ENCODE data around the gene ATMIN. TPM values are rescaled to one million over a fixed set of nuclear protein-coding genes. Genes with fewer than 3 reads are reported as not detected.

Gene ATMIN
- total and polyA plus RNA-seq, 2 experiments from 2014 or later, result 22.0 to 60.5 TPM

DNA sequence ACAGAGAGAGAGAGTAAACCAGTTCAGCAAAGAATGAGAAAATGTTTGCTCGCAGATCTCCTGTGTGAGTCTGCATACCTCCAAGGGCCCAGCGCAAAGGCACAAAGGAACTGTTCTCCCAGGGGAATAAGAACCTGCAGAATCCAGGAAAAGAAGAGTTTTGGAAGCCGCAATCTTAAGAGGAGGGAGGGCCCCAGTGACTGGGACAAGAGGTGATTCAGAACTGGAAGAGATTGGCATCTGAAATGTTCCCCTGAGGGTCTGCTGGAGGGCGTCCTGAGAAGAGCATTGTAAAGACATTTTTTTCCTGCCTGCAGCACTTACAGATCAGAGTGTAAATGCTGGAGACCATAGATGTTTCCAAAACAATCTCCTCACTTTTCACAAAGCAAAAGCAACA, 6.1 kb downstream of the ATMIN start (continued):
- no peak for TF ChIP-seq NANOG (IDR thresholded peaks at IDR 0.05; ENCODE audit: borderline replicate concordance)
- TF ChIP-seq, protein P1, sequence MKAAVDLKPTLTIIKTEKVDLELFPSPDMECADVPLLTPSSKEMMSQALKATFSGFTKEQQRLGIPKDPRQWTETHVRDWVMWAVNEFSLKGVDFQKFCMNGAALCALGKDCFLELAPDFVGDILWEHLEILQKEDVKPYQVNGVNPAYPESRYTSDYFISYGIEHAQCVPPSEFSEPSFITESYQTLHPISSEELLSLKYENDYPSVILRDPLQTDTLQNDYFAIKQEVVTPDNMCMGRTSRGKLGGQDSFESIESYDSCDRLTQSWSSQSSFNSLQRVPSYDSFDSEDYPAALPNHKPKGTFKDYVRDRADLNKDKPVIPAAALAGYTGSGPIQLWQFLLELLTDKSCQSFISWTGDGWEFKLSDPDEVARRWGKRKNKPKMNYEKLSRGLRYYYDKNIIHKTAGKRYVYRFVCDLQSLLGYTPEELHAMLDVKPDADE (IDR thresholded peaks at IDR 0.05), result no peak

DNA sequence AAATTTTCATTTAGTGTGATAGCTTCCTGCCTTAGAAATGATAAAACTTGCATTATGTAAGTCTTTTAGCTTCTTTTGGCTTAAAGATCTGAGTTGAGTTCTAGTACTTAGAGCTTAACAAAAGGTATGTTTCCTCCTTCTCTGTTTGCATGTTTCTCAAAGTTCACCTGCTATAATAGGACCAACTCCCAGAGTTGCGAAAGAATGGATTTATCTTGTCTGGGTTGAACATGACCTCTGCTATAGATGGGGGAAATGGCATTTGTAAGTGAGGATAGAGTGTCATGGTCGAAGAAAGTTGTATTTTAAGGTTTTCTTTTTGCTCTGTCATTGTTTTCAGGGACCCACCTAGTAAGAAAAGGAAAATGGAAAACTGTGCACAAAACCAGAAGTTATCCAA, 7.2 kb downstream of the ATMIN start:
- no peaks in the 10 kb centered on the region; the same call in 1 of the 2 replicates for H3K4me1 ChIP-seq (ENCODE audit: insufficient read depth)
- no peak overlapping the region for H3K4me3 ChIP-seq
- no peak overlapping the region for H3K27ac ChIP-seq (ENCODE audit: low read depth)
- 0 out of 2 replicates have a peak, but pooled peaks cover 3% of the 10 kb centered on the region for H3K9me2 ChIP-seq (ENCODE audit: insufficient read depth)
- DNase-seq (ENCODE audit: low spot score), result no peak
- no peaks in the 10 kb centered on the region for H3K27me3 ChIP-seq (ENCODE audit: insufficient read depth)
- no peak overlapping the region for H3K4me3 Mint-ChIP-seq
- peaks cover 63% of the 10 kb centered on the region for H3K36me3 Mint-ChIP-seq (ENCODE audit: low read depth)
- H3K4me1 Mint-ChIP-seq, result no peaks in the 10 kb centered on the region; the same call in 2 of the 3 replicates
- H3F3A ChIP-seq (replicated peaks; ENCODE audit: low read depth), result no peaks in the 10 kb centered on the region
- H3K36me3 ChIP-seq (ENCODE audit: insufficient read depth), result peaks cover 34% of the 10 kb centered on the region
- no peak overlapping the region for H3K4me2 ChIP-seq
- H3K79me2 ChIP-seq (replicated peaks; ENCODE audit: insufficient read depth), result peaks cover 29% of the 10 kb centered on the region
- H3K27ac Mint-ChIP-seq, result no peak overlapping the region; the same call in 1 of the 2 replicates
- H2AFZ ChIP-seq, result no peak overlapping the region
- peaks cover 21% of the 10 kb centered on the region for H4K20me1 ChIP-seq (replicated peaks; ENCODE audit: insufficient read depth)
- ATAC-seq, result no peak
- no peaks in the 10 kb centered on the region for H3K9me3 Mint-ChIP-seq
- peaks cover 3% of the 10 kb centered on the region for H3K27me3 Mint-ChIP-seq (ENCODE audit: insufficient read depth, low read depth, poor library complexity)
- TF ChIP-seq POLR2AphosphoS5 (IDR thresholded peaks at IDR 0.05; ENCODE audit: low read depth), result no peak
- TF ChIP-seq, protein P1 (IDR thresholded peaks at IDR 0.05), result no peak
- no peak for TF ChIP-seq EZH2phosphoT487 (IDR thresholded peaks at IDR 0.05; ENCODE audit: unreplicated experiment)
- TF ChIP-seq, protein P2, sequence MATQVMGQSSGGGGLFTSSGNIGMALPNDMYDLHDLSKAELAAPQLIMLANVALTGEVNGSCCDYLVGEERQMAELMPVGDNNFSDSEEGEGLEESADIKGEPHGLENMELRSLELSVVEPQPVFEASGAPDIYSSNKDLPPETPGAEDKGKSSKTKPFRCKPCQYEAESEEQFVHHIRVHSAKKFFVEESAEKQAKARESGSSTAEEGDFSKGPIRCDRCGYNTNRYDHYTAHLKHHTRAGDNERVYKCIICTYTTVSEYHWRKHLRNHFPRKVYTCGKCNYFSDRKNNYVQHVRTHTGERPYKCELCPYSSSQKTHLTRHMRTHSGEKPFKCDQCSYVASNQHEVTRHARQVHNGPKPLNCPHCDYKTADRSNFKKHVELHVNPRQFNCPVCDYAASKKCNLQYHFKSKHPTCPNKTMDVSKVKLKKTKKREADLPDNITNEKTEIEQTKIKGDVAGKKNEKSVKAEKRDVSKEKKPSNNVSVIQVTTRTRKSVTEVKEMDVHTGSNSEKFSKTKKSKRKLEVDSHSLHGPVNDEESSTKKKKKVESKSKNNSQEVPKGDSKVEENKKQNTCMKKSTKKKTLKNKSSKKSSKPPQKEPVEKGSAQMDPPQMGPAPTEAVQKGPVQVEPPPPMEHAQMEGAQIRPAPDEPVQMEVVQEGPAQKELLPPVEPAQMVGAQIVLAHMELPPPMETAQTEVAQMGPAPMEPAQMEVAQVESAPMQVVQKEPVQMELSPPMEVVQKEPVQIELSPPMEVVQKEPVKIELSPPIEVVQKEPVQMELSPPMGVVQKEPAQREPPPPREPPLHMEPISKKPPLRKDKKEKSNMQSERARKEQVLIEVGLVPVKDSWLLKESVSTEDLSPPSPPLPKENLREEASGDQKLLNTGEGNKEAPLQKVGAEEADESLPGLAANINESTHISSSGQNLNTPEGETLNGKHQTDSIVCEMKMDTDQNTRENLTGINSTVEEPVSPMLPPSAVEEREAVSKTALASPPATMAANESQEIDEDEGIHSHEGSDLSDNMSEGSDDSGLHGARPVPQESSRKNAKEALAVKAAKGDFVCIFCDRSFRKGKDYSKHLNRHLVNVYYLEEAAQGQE (IDR thresholded peaks at IDR 0.05; ENCODE audit: unreplicated experiment), result no peak
- TF ChIP-seq NANOG (IDR thresholded peaks at IDR 0.05; ENCODE audit: borderline replicate concordance), result no peak
- TF ChIP-seq EZH2 (IDR thresholded peaks at IDR 0.05; ENCODE audit: low read depth, unreplicated experiment), result no peak
- TF ChIP-seq, protein P3, sequence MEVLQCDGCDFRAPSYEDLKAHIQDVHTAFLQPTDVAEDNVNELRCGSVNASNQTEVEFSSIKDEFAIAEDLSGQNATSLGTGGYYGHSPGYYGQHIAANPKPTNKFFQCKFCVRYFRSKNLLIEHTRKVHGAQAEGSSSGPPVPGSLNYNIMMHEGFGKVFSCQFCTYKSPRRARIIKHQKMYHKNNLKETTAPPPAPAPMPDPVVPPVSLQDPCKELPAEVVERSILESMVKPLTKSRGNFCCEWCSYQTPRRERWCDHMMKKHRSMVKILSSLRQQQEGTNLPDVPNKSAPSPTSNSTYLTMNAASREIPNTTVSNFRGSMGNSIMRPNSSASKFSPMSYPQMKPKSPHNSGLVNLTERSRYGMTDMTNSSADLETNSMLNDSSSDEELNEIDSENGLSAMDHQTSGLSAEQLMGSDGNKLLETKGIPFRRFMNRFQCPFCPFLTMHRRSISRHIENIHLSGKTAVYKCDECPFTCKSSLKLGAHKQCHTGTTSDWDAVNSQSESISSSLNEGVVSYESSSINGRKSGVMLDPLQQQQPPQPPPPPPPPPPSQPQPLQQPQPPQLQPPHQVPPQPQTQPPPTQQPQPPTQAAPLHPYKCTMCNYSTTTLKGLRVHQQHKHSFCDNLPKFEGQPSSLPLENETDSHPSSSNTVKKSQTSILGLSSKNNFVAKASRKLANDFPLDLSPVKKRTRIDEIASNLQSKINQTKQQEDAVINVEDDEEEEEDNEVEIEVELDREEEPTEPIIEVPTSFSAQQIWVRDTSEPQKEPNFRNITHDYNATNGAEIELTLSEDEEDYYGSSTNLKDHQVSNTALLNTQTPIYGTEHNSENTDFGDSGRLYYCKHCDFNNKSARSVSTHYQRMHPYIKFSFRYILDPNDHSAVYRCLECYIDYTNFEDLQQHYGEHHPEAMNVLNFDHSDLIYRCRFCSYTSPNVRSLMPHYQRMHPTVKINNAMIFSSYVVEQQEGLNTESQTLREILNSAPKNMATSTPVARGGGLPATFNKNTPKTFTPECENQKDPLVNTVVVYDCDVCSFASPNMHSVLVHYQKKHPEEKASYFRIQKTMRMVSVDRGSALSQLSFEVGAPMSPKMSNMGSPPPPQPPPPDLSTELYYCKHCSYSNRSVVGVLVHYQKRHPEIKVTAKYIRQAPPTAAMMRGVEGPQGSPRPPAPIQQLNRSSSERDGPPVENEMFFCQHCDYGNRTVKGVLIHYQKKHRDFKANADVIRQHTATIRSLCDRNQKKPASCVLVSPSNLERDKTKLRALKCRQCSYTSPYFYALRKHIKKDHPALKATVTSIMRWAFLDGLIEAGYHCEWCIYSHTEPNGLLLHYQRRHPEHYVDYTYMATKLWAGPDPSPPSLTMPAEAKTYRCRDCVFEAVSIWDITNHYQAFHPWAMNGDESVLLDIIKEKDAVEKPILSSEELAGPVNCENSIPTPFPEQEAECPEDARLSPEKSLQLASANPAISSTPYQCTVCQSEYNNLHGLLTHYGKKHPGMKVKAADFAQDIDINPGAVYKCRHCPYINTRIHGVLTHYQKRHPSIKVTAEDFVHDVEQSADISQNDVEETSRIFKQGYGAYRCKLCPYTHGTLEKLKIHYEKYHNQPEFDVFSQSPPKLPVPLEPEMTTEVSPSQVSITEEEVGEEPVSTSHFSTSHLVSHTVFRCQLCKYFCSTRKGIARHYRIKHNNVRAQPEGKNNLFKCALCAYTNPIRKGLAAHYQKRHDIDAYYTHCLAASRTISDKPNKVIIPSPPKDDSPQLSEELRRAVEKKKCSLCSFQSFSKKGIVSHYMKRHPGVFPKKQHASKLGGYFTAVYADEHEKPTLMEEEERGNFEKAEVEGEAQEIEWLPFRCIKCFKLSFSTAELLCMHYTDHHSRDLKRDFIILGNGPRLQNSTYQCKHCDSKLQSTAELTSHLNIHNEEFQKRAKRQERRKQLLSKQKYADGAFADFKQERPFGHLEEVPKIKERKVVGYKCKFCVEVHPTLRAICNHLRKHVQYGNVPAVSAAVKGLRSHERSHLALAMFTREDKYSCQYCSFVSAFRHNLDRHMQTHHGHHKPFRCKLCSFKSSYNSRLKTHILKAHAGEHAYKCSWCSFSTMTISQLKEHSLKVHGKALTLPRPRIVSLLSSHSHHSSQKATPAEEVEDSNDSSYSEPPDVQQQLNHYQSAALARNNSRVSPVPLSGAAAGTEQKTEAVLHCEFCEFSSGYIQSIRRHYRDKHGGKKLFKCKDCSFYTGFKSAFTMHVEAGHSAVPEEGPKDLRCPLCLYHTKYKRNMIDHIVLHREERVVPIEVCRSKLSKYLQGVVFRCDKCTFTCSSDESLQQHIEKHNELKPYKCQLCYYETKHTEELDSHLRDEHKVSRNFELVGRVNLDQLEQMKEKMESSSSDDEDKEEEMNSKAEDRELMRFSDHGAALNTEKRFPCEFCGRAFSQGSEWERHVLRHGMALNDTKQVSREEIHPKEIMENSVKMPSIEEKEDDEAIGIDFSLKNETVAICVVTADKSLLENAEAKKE (CRISPR knock-in tag; IDR thresholded peaks at IDR 0.05), result no peak
- no peak for TF ChIP-seq ZNF331 (CRISPR knock-in tag; IDR thresholded peaks at IDR 0.05; ENCODE audit: low read depth)
- TF ChIP-seq JUNB (IDR thresholded peaks at IDR 0.05; ENCODE audit: unreplicated experiment), result no peak
- no peak for TF ChIP-seq ZNF114 (CRISPR knock-in tag; IDR thresholded peaks at IDR 0.05)
- no peak for TF ChIP-seq CREB1 (CRISPR knock-in tag; IDR thresholded peaks at IDR 0.05; ENCODE audit: low read depth)
- no peak for TF ChIP-seq STAT1 (IDR thresholded peaks at IDR 0.05; ENCODE audit: unreplicated experiment)
